Parathyroid adenoma (tissue), 2 donors: ENCODE data around the gene WIPI1.
A peak's percentile ranks its signal among the peaks of the same experiment; 100 is the strongest.

Experiments
- H2AFZ ChIP-seq: fragments of 300-600 bp; sonication (generic); one replicate; pipeline ENCODE4 v1.7.0; 2017; ENCODE audit warnings: antibody characterized with exemption, mild to moderate bottlenecking
- H3K27ac ChIP-seq: fragments of 300-600 bp; sonication (generic); one replicate; pipeline ENCODE4 v1.7.0; 2017
- H3K27me3 ChIP-seq: fragments of 300-600 bp; sonication (generic); one replicate; pipeline ENCODE4 v1.7.0; 2017; ENCODE audit warnings: low read length; ENCODE audit not compliant: control insufficient read depth, insufficient read depth
- H3K36me3 ChIP-seq: fragments of 300-600 bp; sonication (generic); one replicate; pipeline ENCODE4 v1.7.0; 2017; ENCODE audit warnings: low read length; ENCODE audit not compliant: control insufficient read depth, insufficient read depth
- H3K4me1 ChIP-seq: fragments of 300-600 bp; sonication (generic); one replicate; pipeline ENCODE4 v1.7.0; 2017; ENCODE audit warnings: control low read depth
- H3K4me2 ChIP-seq: fragments of 300-600 bp; sonication (generic); one replicate; pipeline ENCODE4 v1.7.0; 2017; ENCODE audit warnings: low read length
- H3K4me3 ChIP-seq: fragments of 300-600 bp; sonication (generic); one replicate; pipeline ENCODE4 v1.7.0; 2017; ENCODE audit warnings: low read depth, low read length
- H3K79me2 ChIP-seq: fragments of 300-600 bp; sonication (generic); one replicate; pipeline ENCODE4 v1.7.0; 2017; ENCODE audit warnings: control low read depth
- H3K9ac ChIP-seq: fragments of 300-600 bp; sonication (generic); one replicate; pipeline ENCODE4 v1.7.0; 2017; ENCODE audit warnings: mild to moderate bottlenecking
- H3K9me3 ChIP-seq: fragments of 300-600 bp; sonication (generic); one replicate; pipeline ENCODE4 v1.7.0; 2017; ENCODE audit warnings: low read length; ENCODE audit not compliant: control insufficient read depth
- CTCF ChIP-seq: fragments of 300-600 bp; sonication (generic); IDR thresholded peaks from one replicate; pipeline ENCODE4 v1.7.0; 2017; ENCODE audit warnings: antibody characterized with exemption, mild to moderate bottlenecking
- donor health status: primary hyperparathyroidism.

The WIPI1 gene

DNA sequence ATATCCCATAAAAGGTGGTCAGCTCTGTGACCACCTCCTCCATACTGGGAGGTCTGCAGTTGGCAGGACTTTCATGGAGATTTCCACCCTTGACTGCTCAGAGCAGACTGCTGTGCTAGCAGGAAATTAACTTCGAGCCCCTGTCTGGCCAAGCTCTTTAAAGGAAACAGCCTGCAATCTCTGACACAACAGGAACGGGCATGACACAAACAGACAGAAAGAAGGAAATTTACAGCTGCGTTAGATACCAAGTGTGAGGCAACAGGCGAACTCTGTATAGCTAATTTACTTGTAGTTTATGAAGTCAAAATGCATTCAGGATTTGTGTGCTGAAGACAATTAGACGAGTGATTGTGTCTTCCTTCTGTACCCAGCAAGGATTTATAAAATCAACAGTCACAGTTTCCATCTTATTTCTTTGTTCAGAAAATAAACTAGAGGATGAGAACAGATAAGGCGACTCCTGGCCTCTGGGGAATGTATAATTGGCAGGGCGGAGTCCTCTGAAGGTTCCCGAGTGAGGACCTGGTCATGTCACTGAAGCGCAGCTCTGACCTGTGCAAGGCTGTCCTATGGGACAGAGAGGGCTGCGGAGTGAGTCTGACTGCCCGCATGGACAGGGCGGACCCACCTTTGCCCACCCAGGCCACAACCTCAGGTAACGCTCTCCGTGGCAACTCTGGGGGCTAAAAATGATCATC is 16.1 kb downstream of the WIPI1 start:
- Histone ChIP-seq H3K36me3 (no peaks in the 10 kb centered on the region), H3K9ac (no peak overlapping the region), H3K4me3 (no peak overlapping the region), H3K27me3 (no peaks in the 10 kb centered on the region), H3K4me2 (no peak overlapping the region), H2AFZ (no peak overlapping the region), H3K9me3 (no peaks in the 10 kb centered on the region), H3K27ac (peak overlapping the region; percentile 13), H3K4me1 (no peaks in the 10 kb centered on the region), H3K79me2 (peaks cover 2% of the 10 kb centered on the region)
- no peak for TF ChIP-seq CTCF

DNA sequence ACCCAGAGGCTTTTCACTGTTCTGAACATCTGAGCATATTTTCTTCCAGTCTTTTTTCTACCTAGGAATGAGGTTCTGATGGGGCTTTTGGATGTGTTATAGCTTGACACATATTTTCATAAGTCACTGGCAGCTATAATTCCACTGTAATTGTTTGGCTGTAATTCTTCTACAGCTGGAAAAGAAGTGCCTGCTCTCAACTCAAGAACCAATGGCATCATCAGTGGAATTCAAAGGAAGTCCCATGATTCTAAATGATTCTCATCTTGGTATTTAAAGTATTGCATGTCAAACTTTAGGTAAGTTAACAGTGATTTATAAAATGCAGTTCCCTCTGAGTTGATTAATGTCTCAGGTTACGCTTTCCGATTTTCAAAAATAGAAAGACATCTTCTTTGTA is 16.8 kb downstream of the WIPI1 start:
- Histone ChIP-seq H3K79me2 (peaks cover 2% of the 10 kb centered on the region), H3K4me1 (no peaks in the 10 kb centered on the region), H3K4me2 (no peak overlapping the region), H3K9ac (no peak overlapping the region), H3K36me3 (no peaks in the 10 kb centered on the region), H3K27me3 (no peaks in the 10 kb centered on the region), H3K27ac (no peak overlapping the region), H3K9me3 (no peaks in the 10 kb centered on the region), H3K4me3 (no peak overlapping the region), H2AFZ (no peak overlapping the region)
- no peak for TF ChIP-seq CTCF

- H2AFZ ChIP-seq = no peak overlapping the region
- no peak for TF ChIP-seq CTCF
- H3K4me2 ChIP-seq = no peak overlapping the region
- H3K4me3 ChIP-seq = no peak overlapping the region
- no peaks in the 10 kb centered on the region for H3K36me3 ChIP-seq
- no peaks in the 10 kb centered on the region for H3K9me3 ChIP-seq
- H3K27me3 ChIP-seq = no peaks in the 10 kb centered on the region
- no peak overlapping the region for H3K27ac ChIP-seq
- no peaks in the 10 kb centered on the region for H3K4me1 ChIP-seq
- no peak overlapping the region for H3K9ac ChIP-seq
- peaks cover 2% of the 10 kb centered on the region for H3K79me2 ChIP-seq
Observed at GRCh38 chr17:68439656-68440290, 17.5 kb downstream of the WIPI1 start.

DNA sequence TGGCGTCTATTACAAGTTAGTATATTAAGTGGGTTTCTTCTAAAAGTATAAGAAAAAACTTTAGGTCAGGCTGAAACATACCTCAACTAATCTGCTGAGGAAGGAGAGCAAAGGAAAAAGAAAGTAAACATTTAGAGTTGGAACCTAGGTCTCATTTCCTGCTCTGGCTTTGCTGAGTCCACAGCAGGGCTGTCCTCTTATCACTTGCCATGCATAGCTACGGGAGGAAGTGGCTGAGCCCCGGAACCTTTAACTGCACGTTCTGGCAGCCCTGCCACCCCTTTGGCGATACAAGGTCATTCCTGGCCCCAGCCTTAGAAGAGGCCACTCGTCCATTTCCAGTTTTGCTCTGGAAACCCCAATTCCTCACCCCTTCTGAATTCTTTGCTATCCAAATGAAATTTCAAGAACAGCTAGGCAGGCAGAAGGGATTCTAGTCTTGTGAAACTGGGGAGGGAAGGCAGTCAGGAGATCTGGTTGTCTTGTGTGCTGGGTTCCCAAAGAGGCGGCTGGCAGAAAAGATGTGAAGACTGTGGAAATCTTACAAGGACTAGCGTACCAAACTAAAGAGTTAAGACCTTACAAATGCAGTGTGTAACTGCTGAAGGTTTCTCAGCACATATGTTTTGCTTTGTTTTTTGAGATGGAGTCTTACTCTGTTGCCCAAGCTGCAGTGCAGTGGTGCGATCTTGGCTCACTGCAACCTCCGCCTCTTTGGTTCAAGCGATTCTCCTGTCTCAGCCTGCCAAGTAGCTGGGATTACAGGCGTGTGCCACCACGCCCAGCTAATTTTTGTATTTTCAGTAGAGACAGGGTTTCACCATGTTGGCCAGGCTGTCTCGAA is 19.1 kb downstream of the WIPI1 start:
- Histone ChIP-seq H3K27me3 (no peaks in the 10 kb centered on the region), H3K27ac (no peak overlapping the region), H2AFZ (no peak overlapping the region), H3K9me3 (no peaks in the 10 kb centered on the region), H3K36me3 (no peaks in the 10 kb centered on the region), H3K4me2 (no peak overlapping the region), H3K79me2 (peaks cover 2% of the 10 kb centered on the region), H3K9ac (no peak overlapping the region), H3K4me1 (no peaks in the 10 kb centered on the region), H3K4me3 (no peak overlapping the region)
- TF ChIP-seq CTCF = no peak
